Measurements from ENCODE around the gene KANSL1. TPM values are rescaled to one million over a fixed set of nuclear protein-coding genes. Genes with fewer than 3 reads are reported as not detected.
"Not testable (repeated sequence)": the region's sequence is repeated elsewhere in the genome, so short reads cannot be mapped to it uniquely, and the experiment has no call there.

Gene KANSL1
- total RNA-seq, 1 donor from 2014 or later = 100 TPM

DNA sequence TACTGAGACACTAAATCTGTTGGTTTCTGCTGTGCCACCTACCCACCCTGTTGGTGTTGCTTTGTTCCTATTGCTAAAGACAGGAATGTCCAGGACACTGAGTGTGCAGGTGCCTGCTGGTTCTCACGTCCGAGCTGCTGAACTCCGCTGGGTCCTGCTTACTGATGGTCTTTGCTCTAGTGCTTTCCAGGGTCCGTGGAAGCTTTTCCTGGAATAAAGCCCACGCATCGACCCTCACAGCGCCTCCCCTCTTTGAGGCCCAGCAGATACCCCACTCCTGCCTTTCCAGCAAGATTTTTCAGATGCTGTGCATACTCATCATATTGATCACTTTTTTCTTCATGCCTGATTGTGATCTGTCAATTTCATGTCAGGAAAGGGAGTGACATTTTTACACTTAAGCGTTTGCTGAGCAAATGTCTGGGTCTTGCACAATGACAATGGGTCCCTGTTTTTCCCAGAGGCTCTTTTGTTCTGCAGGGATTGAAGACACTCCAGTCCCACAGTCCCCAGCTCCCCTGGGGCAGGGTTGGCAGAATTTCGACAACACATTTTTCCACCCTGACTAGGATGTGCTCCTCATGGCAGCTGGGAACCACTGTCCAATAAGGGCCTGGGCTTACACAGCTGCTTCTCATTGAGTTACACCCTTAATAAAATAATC is 179.6 kb downstream of the KANSL1 start:
- DNase-seq = peak; percentile 79

DNA sequence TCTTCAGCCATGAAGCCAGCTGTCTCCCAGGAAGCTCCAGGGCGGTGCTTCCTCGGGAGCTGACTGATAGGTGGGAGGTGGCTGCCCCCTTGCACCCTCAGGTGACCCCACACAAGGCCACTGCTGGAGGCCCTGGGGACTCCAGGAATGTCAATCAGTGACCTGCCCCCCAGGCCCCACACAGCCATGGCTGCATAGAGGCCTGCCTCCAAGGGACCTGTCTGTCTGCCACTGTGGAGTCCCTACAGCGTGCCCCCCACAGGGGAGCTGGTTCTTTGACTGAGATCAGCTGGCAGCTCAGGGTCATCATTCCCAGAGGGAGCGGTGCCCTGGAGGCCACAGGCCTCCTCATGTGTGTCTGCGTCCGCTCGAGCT is 180.1 kb downstream of the KANSL1 start:
- no peak for DNase-seq

DNA sequence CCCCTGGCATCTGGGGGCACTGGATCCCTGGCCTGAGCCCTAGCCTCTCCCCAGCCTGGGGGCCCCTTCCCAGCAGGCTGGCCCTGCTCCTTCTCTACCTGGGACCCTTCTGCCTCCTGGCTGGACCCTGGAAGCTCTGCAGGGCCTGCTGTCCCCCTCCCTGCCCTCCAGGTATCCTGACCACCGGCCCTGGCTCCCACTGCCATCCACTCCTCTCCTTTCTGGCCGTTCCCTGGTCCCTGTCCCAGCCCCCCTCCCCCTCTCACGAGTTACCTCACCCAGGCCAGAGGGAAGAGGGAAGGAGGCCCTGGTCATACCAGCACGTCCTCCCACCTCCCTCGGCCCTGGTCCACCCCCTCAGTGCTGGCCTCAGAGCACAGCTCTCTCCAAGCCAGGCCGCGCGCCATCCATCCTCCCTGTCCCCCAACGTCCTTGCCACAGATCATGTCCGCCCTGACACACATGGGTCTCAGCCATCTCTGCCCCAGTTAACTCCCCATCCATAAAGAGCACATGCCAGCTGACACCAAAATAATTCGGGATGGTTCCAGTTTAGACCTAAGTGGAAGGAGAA is 180.6 kb downstream of the KANSL1 start:
- DNase-seq = no peak

GRCh38 chr17:46011711-46012505 is 181.3 kb downstream of the KANSL1 start:
- DNase-seq = no peak

GRCh38 chr17:46010597-46011186 is 182.5 kb downstream of the KANSL1 start:
- DNase-seq = no peak

DNA sequence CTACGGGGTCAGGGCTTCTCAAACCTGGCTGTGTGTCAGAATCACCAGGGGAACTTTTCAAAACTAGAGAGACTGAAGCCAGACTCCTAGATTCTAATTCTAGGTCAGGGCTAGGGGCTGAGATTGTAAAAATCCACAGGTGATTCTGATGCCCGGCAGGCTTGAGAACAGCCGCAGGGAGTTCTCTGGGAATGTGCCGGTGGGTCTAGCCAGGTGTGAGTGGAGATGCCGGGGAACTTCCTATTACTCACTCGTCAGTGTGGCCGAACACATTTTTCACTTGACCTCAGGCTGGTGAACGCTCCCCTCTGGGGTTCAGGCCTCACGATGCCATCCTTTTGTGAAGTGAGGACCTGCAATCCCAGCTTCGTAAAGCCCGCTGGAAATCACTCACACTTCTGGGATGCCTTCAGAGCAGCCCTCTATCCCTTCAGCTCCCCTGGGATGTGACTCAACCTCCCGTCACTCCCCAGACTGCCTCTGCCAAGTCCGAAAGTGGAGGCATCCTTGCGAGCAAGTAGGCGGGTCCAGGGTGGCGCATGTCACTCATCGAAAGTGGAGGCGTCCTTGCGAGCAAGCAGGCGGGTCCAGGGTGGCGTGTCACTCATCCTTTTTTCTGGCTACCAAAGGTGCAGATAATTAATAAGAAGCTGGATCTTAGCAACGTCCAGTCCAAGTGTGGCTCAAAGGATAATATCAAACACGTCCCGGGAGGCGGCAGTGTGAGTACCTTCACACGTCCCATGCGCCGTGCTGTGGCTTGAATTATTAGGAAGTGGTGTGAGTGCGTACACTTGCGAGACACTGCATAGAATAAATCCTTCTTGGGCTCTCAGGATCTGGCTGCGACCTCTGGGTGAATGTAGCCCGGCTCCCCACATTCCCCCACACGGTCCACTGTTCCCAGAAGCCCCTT is 183.3 kb downstream of the KANSL1 start:
- DNase-seq = no peak

DNA sequence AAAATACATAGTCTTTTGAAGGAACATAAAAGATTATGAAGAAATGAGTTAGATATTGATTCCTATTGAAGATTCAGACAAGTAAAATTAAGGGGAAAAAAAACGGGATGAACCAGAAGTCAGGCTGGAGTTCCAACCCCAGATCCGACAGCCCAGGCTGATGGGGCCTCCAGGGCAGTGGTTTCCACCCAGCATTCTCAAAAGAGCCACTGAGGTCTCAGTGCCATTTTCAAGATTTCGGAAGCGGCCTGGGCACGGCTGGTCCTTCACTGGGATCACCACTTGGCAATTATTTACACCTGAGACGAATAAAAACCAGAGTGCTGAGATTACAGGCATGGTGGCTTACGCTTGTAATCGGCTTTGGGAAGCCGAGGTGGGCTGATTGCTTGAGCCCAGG is 184.6 kb downstream of the KANSL1 start:
- DNase-seq = no peak

GRCh38 chr17:46007461-46007965 is 185.7 kb downstream of the KANSL1 start:
- no peak for DNase-seq

GRCh38 chr17:46006082-46006481 is 187.1 kb downstream of the KANSL1 start:
- DNase-seq = not testable (repeated sequence)

DNA sequence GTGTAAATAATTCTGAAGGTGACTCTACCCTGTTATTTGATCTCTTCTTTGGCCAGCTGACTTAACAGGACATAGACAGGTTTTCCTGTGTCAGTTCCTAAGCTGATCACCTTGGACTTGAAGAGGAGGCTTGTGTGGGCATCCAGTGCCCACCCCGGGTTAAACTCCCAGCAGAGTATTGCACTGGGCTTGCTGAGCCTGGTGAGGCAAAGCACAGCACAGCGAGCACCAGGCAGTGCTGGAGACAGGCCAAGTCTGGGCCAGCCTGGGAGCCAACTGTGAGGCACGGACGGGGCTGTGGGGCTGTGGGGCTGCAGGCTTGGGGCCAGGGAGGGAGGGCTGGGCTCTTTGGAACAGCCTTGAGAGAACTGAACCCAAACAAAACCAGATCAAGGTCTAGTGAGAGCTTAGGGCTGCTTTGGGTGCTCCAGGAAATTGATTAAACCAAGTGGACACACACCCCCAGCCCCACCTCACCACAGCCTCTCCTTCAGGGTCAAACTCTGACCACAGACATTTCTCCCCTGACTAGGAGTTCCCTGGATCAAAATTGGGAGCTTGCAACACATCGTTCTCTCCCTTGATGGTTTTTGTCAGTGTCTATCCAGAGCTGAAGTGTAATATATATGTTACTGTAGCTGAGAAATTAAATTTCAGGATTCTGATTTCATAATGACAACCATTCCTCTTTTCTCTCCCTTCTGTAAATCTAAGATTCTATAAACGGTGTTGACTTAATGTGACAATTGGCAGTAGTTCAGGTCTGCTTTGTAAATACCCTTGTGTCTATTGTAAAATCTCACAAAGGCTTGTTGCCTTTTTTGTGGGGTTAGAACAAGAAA is 189.1 kb downstream of the KANSL1 start:
- peak; percentile 83 for DNase-seq

DNA sequence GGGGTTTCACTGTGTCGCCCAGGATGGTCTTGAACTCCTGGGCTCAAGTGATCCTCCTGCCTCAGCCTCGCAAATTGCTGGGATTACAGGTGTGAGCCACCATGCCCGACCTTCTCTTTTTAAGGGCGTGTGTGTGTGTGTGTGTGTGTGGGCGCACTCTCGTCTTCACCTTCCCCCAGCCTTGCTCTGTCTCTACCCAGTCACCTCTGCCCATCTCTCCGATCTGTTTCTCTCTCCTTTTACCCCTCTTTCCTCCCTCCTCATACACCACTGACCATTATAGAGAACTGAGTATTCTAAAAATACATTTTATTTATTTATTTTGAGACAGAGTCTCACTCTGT is 190.3 kb downstream of the KANSL1 start:
- no peak for DNase-seq

DNA sequence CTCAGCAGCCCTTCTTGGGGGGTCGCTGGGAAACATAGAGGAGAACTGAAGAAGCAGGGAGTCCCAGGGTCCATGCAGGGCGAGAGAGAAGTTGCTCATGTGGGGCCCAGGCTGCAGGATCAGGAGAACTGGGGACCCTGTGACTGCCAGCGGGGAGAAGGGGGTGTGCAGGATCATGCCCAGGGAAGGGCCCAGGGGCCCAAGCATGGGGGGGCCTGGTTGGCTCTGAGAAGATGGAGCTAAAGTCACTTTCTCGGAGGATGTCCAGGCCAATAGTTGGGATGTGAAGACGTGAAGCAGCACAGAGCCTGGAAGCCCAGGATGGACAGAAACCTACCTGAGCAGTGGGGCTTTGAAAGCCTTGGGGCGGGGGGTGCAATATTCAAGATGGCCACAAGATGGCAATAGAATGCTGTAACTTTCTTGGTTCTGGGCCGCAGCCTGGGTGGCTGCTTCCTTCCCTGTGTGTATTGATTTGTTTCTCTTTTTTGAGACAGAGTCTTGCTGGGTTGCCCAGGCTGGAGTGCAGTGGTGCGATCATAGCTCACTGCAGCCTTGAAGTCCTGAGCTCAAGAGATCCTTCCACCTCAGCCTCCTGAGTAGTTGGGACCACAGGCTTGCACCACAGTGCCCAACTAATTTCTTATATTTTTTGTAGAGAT is 190.8 kb downstream of the KANSL1 start:
- peak; percentile 86 for DNase-seq

- no peak for DNase-seq
These were observed 191.6 kb downstream of the KANSL1 start for GRCh38 chr17:46001390-46002310.

DNA sequence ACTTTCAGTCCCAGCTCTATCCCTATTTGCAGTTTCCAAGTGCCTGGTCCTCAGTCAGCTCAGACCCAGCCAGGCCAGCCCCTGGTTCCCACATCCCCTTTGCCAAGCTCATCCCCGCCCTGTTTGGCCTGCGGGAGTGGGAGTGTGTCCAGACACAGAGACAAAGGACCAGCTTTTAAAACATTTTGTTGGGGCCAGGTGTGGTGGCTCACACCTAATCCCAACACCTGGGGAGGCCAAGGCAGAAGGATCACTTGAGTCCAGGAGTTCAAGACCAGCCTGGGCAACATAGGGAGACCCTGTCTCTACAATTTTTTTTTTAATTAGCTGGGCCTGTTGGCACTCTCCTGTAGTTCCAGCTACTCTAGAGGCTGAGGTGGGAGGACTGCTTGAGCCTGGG is 192.5 kb downstream of the KANSL1 start:
- no peak for DNase-seq

DNA sequence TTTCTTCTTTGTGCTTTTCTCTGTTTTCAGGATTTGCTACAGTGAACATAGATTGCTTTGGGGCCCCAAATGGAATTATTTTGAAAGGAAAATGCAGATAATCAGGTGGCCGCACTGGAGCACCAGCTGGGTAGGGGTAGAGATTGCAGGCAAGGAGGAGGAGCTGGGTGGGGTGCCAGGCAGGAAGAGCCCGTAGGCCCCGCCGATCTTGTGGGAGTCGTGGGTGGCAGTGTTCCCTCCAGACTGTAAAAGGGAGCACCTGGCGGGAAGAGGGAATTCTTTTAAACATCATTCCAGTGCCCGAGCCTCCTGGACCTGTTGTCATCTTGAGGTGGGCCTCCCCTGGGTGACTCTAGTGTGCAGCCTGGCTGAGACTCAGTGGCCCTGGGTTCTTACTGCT is 192.9 kb downstream of the KANSL1 start:
- DNase-seq = no peak

GRCh38 chr17:45999900-46000290 is 193.3 kb downstream of the KANSL1 start:
- DNase-seq = no peak

DNA sequence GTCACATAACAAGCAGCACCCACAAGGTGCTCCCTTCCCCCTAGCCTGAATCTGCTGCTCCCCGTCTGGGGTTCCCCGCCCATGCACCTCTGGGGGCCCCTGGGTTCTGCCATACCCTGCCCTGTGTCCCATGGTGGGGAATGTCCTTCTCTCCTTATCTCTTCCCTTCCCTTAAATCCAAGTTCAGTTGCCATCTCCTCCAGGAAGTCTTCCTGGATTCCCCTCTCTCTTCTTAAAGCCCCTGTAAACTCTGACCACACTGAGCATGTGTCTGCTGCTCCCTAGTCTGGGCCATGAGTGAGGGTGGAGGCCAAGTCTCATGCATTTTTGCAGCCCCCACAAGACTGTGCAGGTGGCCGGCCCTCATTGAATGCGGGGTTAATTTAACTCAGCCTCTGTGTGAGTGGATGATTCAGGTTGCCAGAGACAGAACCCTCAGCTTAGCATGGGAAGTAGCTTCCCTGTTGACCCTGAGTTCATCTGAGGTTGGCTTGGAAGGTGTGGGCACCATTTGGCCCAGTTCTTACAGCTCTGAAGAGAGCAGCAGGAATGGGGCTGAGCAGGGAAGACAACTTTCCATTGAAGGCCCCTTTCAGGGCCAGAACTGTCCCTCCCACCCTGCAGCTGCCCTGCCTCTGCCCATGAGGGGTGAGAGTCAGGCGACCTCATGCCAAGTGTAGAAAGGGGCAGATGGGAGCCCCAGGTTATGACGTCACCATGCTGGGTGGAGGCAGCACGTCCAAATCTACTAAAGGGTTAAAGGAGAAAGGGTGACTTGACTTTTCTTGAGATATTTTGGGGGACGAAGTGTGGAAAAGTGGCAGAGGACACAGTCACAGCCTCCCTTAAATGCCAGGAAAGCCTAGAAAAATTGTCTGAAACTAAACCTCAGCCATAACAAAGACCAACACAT is 194.0 kb downstream of the KANSL1 start, which contains the start of gene STH:
STH (plus strand) TSS at position 264 of the 913 bp plus-strand sequence; CDS start at position 294, 30 bp downstream.
- no peak for DNase-seq

- DNase-seq = no peak
These were observed 195.6 kb downstream of the KANSL1 start for GRCh38 chr17:45997624-45998023.
